SK-N-SH (cell line): Measurements from ENCODE around the gene VSIG10L2.

ENCODE experiments used
- TF ChIP-seq, protein P1 (sequence below): fragments of 200-600 bp; sonication (generic); IDR thresholded peaks from 2 replicates; pipeline ENCODE4 v1.6.1; 2017; ENCODE audit warnings: antibody characterized with exemption, mild to moderate bottlenecking, moderate library complexity
- TF ChIP-seq, protein P2 (sequence below): IDR thresholded peaks from 2 replicates; pipeline ENCODE4 v1.4.0; 2012; ENCODE audit warnings: low read depth

DNA sequence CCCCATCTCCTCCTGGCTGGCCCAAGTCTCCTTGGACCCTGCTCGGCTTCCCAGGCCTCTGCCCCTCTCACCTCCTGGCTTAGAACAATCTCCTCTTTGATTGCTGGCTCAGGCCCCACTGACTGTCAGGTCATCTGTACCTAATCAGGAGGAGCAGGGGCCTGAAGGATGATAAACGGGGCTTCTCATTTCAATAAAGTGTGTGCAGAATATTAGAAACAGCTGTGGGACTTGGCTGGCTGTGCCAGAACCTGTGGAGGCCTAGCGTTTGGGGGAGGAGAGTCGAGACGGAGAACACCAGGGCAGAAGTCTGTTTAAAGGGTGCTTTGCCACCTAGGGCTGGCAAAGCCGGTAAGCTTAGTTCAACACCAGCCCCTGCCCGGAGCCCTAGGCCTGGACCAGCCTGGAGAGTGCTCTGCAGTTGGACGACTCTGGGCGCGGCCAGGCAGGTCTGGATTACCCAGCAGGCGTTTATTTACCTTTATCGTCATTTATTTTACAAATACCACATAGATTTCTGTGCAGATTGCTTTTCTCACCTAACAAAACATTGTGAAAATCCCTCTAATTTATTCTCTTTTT lies 10.1 kb upstream of the VSIG10L2 start:
- TF ChIP-seq, protein P1, sequence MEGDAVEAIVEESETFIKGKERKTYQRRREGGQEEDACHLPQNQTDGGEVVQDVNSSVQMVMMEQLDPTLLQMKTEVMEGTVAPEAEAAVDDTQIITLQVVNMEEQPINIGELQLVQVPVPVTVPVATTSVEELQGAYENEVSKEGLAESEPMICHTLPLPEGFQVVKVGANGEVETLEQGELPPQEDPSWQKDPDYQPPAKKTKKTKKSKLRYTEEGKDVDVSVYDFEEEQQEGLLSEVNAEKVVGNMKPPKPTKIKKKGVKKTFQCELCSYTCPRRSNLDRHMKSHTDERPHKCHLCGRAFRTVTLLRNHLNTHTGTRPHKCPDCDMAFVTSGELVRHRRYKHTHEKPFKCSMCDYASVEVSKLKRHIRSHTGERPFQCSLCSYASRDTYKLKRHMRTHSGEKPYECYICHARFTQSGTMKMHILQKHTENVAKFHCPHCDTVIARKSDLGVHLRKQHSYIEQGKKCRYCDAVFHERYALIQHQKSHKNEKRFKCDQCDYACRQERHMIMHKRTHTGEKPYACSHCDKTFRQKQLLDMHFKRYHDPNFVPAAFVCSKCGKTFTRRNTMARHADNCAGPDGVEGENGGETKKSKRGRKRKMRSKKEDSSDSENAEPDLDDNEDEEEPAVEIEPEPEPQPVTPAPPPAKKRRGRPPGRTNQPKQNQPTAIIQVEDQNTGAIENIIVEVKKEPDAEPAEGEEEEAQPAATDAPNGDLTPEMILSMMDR, result no peak
- TF ChIP-seq, protein P2, sequence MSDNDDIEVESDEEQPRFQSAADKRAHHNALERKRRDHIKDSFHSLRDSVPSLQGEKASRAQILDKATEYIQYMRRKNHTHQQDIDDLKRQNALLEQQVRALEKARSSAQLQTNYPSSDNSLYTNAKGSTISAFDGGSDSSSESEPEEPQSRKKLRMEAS, result no peak
